ENCODE measurements around the gene PBX3. TPM values are rescaled to one million over a fixed set of nuclear protein-coding genes. Genes with fewer than 3 reads are reported as not detected.

The PBX3 gene
- total and polyA plus RNA-seq, 9 of the 15 experiments (the other 6 are each of a cell fraction or from before 2014, with no cell fraction given), result 0.14 to 5.8 (median 0.92) TPM

DNA sequence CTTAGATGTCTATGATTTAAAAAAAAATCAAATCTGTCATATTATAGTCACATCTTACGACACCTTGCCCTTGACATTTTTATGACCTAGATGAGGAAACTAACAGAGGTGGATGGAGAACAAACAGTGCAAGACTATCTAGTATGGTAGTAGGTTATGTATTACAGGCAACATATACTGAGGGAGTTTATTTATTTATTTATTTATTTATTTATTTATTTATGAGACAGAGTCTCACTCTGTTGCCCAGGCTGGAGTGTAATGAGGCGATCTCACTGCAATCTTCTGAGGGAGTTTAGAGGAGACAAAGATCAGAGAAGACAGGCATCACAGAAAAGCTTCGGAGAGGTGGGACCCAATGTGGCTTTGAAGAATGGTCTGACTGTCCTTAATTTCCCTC, 4.5 kb upstream of the PBX3 start (continued):
- TF ChIP-seq, protein P1, sequence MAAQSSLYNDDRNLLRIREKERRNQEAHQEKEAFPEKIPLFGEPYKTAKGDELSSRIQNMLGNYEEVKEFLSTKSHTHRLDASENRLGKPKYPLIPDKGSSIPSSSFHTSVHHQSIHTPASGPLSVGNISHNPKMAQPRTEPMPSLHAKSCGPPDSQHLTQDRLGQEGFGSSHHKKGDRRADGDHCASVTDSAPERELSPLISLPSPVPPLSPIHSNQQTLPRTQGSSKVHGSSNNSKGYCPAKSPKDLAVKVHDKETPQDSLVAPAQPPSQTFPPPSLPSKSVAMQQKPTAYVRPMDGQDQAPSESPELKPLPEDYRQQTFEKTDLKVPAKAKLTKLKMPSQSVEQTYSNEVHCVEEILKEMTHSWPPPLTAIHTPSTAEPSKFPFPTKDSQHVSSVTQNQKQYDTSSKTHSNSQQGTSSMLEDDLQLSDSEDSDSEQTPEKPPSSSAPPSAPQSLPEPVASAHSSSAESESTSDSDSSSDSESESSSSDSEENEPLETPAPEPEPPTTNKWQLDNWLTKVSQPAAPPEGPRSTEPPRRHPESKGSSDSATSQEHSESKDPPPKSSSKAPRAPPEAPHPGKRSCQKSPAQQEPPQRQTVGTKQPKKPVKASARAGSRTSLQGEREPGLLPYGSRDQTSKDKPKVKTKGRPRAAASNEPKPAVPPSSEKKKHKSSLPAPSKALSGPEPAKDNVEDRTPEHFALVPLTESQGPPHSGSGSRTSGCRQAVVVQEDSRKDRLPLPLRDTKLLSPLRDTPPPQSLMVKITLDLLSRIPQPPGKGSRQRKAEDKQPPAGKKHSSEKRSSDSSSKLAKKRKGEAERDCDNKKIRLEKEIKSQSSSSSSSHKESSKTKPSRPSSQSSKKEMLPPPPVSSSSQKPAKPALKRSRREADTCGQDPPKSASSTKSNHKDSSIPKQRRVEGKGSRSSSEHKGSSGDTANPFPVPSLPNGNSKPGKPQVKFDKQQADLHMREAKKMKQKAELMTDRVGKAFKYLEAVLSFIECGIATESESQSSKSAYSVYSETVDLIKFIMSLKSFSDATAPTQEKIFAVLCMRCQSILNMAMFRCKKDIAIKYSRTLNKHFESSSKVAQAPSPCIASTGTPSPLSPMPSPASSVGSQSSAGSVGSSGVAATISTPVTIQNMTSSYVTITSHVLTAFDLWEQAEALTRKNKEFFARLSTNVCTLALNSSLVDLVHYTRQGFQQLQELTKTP (IDR thresholded peaks at IDR 0.05; ENCODE audit: low read depth in 1 of 2, partially characterized antibody in 2 of 2), result no peak
- no peak for TF ChIP-seq ZNF408 (CRISPR knock-in tag; IDR thresholded peaks at IDR 0.05; ENCODE audit: low read depth)
- no peak for TF ChIP-seq JUNB (CRISPR knock-in tag; conservative IDR thresholded peaks at IDR 0.05)
- TF ChIP-seq MTA2 (IDR thresholded peaks at IDR 0.05; ENCODE audit: low read depth), result no peak
- TF ChIP-seq, protein P2, sequence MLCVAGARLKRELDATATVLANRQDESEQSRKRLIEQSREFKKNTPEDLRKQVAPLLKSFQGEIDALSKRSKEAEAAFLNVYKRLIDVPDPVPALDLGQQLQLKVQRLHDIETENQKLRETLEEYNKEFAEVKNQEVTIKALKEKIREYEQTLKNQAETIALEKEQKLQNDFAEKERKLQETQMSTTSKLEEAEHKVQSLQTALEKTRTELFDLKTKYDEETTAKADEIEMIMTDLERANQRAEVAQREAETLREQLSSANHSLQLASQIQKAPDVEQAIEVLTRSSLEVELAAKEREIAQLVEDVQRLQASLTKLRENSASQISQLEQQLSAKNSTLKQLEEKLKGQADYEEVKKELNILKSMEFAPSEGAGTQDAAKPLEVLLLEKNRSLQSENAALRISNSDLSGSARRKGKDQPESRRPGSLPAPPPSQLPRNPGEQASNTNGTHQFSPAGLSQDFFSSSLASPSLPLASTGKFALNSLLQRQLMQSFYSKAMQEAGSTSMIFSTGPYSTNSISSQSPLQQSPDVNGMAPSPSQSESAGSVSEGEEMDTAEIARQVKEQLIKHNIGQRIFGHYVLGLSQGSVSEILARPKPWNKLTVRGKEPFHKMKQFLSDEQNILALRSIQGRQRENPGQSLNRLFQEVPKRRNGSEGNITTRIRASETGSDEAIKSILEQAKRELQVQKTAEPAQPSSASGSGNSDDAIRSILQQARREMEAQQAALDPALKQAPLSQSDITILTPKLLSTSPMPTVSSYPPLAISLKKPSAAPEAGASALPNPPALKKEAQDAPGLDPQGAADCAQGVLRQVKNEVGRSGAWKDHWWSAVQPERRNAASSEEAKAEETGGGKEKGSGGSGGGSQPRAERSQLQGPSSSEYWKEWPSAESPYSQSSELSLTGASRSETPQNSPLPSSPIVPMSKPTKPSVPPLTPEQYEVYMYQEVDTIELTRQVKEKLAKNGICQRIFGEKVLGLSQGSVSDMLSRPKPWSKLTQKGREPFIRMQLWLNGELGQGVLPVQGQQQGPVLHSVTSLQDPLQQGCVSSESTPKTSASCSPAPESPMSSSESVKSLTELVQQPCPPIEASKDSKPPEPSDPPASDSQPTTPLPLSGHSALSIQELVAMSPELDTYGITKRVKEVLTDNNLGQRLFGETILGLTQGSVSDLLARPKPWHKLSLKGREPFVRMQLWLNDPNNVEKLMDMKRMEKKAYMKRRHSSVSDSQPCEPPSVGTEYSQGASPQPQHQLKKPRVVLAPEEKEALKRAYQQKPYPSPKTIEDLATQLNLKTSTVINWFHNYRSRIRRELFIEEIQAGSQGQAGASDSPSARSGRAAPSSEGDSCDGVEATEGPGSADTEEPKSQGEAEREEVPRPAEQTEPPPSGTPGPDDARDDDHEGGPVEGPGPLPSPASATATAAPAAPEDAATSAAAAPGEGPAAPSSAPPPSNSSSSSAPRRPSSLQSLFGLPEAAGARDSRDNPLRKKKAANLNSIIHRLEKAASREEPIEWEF (CRISPR knock-in tag; IDR thresholded peaks at IDR 0.05), result no peak
